DND-41 (cell line): Measurements from ENCODE around the gene HACD3.

Source experiments
- EZH2 ChIP-seq: IDR thresholded peaks from 3 replicates; pipeline ENCODE4 v1.6.1; 2012; ENCODE audit warnings: borderline replicate concordance, low read depth, mild to moderate bottlenecking, moderate library complexity, low read length, inconsistent platforms; ENCODE audit not compliant: severe bottlenecking
- TF ChIP-seq, protein P1 (sequence below): IDR thresholded peaks from 2 replicates; pipeline ENCODE4 v1.5.1; 2012; ENCODE audit warnings: borderline replicate concordance, low read length, moderate library complexity, mild to moderate bottlenecking; ENCODE audit not compliant: poor library complexity, severe bottlenecking; ENCODE audit errors: extremely low read depth

DNA sequence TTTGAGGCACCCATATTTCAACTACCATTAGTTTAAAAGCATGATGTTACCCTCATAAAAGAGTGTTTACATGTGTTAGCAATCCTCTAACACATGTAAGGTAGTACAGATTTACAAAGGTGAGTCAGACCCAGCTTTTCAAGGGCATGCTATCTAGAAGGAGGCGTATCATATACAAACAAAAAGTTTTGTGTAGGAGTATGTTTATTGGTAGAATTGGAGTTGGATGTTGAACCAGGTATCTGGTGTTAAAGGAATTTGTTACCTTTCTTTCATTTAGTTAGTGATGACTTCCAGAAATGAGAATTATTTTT is 2.4 kb downstream of the HACD3 start:
- TF ChIP-seq EZH2 = no peak
- TF ChIP-seq, protein P1, sequence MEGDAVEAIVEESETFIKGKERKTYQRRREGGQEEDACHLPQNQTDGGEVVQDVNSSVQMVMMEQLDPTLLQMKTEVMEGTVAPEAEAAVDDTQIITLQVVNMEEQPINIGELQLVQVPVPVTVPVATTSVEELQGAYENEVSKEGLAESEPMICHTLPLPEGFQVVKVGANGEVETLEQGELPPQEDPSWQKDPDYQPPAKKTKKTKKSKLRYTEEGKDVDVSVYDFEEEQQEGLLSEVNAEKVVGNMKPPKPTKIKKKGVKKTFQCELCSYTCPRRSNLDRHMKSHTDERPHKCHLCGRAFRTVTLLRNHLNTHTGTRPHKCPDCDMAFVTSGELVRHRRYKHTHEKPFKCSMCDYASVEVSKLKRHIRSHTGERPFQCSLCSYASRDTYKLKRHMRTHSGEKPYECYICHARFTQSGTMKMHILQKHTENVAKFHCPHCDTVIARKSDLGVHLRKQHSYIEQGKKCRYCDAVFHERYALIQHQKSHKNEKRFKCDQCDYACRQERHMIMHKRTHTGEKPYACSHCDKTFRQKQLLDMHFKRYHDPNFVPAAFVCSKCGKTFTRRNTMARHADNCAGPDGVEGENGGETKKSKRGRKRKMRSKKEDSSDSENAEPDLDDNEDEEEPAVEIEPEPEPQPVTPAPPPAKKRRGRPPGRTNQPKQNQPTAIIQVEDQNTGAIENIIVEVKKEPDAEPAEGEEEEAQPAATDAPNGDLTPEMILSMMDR = no peak
